A549 (cell line): ENCODE results near the gene CDH4. TPM values are rescaled to one million over a fixed set of nuclear protein-coding genes. Genes with fewer than 3 reads are reported as not detected.

Experiments
- ATAC-seq, 2 experiments: fragments of 200-7000 bp in 1 of 2; fragments of >200 bp in 1 of 2; cut with Nextera tagmentation in 1 of 2; cut with Tn5 transposase in 1 of 2; 3 replicates each; pipeline versions ENCODE4 v1.8.0 to v1.9.1; 2018 to 2020; ENCODE audit warnings: mild to moderate bottlenecking in 1 of 2, moderate library complexity in 1 of 2
- CTCF ChIA-PET: fragments of 300-600 bp; sonication (Branson Sonifier 250); formaldehyde crosslinking; extraction: SDS; loops from one replicate; lab custom pipeline; 2021; ENCODE audit warnings: antibody characterized with exemption, inconsistent platforms; lab: Yijun Ruan, JAX
- POLR2A ChIA-PET: fragments of 350-600 bp; formaldehyde crosslinking; extraction: SDS; loops from one replicate; lab custom pipeline; 2021; ENCODE audit warnings: antibody characterized with exemption, inconsistent platforms; lab: Yijun Ruan, JAX
- DNase-seq, 2 experiments: peaks; one replicate each; pipeline versions ENCODE4 v3.0.0 to v3.0.0-alpha.2; 2011 to 2016; ENCODE audit warnings: low read depth in 1 of 2, low spot score in 1 of 2
- FAIRE-seq: peaks from 2 replicates; lab custom pipeline; 2011; peaks lifted over from hg19 to GRCh38; lab: Jason Lieb, UNC
- H3K27ac ChIP-seq, 2 experiments: fragments of >200 bp; sonication (Bioruptor Twin); formaldehyde crosslinking; 3 replicates each; pipeline ENCODE4 v1.5.1; 2016 to 2017
- H3K4me1 ChIP-seq: fragments of >200 bp; sonication (Bioruptor Twin); formaldehyde crosslinking; 3 replicates; pipeline ENCODE4 v1.6.1; 2016
- H3K4me2 ChIP-seq: fragments of >200 bp; sonication (Bioruptor Twin); formaldehyde crosslinking; 3 replicates; pipeline ENCODE4 v1.6.1; 2016
- H3K4me3 ChIP-seq: fragments of >200 bp; sonication (Bioruptor Twin); formaldehyde crosslinking; 3 replicates; pipeline ENCODE4 v1.5.1; 2016
- H3K9me3 ChIP-seq: fragments of >200 bp; sonication (Bioruptor Twin); formaldehyde crosslinking; 3 replicates; pipeline ENCODE4 v1.6.1; 2016
- BCL3 ChIP-seq: fragments of >200 bp; sonication (Bioruptor Twin); formaldehyde crosslinking; IDR thresholded peaks from 3 replicates; pipeline ENCODE4 v1.6.1; 2016
- CBX2 ChIP-seq: fragments of 200-600 bp; sonication (generic); IDR thresholded peaks from 2 replicates; pipeline ENCODE4 v1.6.1; 2016; ENCODE audit warnings: low read depth, mild to moderate bottlenecking, borderline replicate concordance
- CBX8 ChIP-seq: fragments of 200-600 bp; sonication (generic); IDR thresholded peaks from 2 replicates; pipeline ENCODE4 v1.6.1; 2016
- EHF ChIP-seq: fragments of 250-450 bp; sonication (Bioruptor Pico); IDR thresholded peaks from 2 replicates; pipeline ENCODE4 v1.5.0; 2020; ENCODE audit warnings: mild to moderate bottlenecking
- EP300 ChIP-seq, 2 experiments: fragments of >200 bp; sonication (Bioruptor Twin); formaldehyde crosslinking; IDR thresholded peaks; 2 replicates in 1 of 2; 3 replicates in 1 of 2; pipeline ENCODE4 v1.6.1; 2016 to 2017
- FOSB ChIP-seq: fragments of 250-450 bp; sonication (Bioruptor Pico); IDR thresholded peaks from 2 replicates; pipeline ENCODE4 v1.5.0; 2020; ENCODE audit warnings: mild to moderate bottlenecking, moderate library complexity
- FOSL2 ChIP-seq, 2 experiments: fragments of 450-650 bp in 1 of 2; fragments of >200 bp in 1 of 2; sonication (Bioruptor Twin) in 1 of 2; formaldehyde crosslinking; IDR thresholded peaks; 2 replicates each; pipeline versions ENCODE4 v1.5.0 to v1.6.1; 2016 to 2020; ENCODE audit warnings: mild to moderate bottlenecking in 1 of 2, moderate library complexity in 1 of 2
- HDAC2 ChIP-seq: fragments of 200-600 bp; sonication (generic); IDR thresholded peaks from 2 replicates; pipeline ENCODE4 v1.6.1; 2016
- HEYL ChIP-seq: fragments of 250-450 bp; sonication (Bioruptor Pico); IDR thresholded peaks from 2 replicates; pipeline ENCODE4 v1.8.0; 2021; ENCODE audit warnings: mild to moderate bottlenecking, moderate library complexity
- MAFK ChIP-seq: fragments of 450-650 bp; IDR thresholded peaks from 2 replicates; pipeline ENCODE4 v1.6.1; 2014; ENCODE audit not compliant: partially characterized antibody
- RAD21 ChIP-seq, 2 experiments: fragments of >200 bp in 1 of 2; sonication (Bioruptor Twin) in 1 of 2; formaldehyde crosslinking in 1 of 2; IDR thresholded peaks in 1 of 2; conservative IDR thresholded peaks in 1 of 2; 2 replicates in 1 of 2; 3 replicates in 1 of 2; pipeline ENCODE4 v1.6.1; 2012 to 2018; ENCODE audit warnings: inconsistent platforms in 1 of 2
- RCOR1 ChIP-seq: fragments of 150-350 bp; IDR thresholded peaks from 2 replicates; pipeline ENCODE4 v1.6.1; 2014; ENCODE audit warnings: antibody characterized with exemption, low read length, low read depth
- REST ChIP-seq: fragments of 200-600 bp; sonication (generic); IDR thresholded peaks from 2 replicates; pipeline ENCODE4 v1.6.1; 2016; ENCODE audit warnings: antibody characterized with exemption, mild to moderate bottlenecking, moderate library complexity
- RFX5 ChIP-seq: fragments of 450-650 bp; IDR thresholded peaks from 2 replicates; pipeline ENCODE4 v1.7.1; 2014; ENCODE audit warnings: antibody characterized with exemption, mild to moderate bottlenecking, moderate library complexity
- SREBF2 ChIP-seq: fragments of 450-650 bp; IDR thresholded peaks from 2 replicates; pipeline ENCODE4 v1.6.1; 2014; ENCODE audit warnings: mild to moderate bottlenecking, moderate library complexity
- ZNF302 ChIP-seq: fragments of 250-450 bp; sonication (Bioruptor Pico); IDR thresholded peaks from 2 replicates; pipeline ENCODE4 v1.9.0; 2021; ENCODE audit warnings: inconsistent platforms, mild to moderate bottlenecking, moderate library complexity
- ZSCAN20 ChIP-seq: fragments of 250-450 bp; sonication (Bioruptor Pico); IDR thresholded peaks from 2 replicates; pipeline ENCODE4 v1.8.0; 2022; ENCODE audit warnings: mild to moderate bottlenecking, moderate library complexity
- WGBS: methylation state at CpG from one replicate; pipeline ENCODE4 v1.1.6; 2017; ENCODE audit errors: missing lambda C conversion rate; 5-methylcytosine and 5-hydroxymethylcytosine counted together
- polyA plus RNA-seq, 4 experiments: library from polyadenylated mRNA; depleted of rRNA in 3 of 4; stranded (reverse); fragments of >200 nt; fragmentation: RNase III in 1 of 4; extraction: RNeasy Plus Mini Kit Qiagen cat#74134 plus additional on column Dnase treatment in 1 of 4; gene quantifications; 2 replicates in 3 of 4; 3 replicates in 1 of 4; pipeline ENCODE4 v1.2.3, GENCODE V29; 2011 to 2017
- TF ChIP-seq, protein P1 (sequence below): fragments of >200 bp; sonication (Bioruptor Twin); formaldehyde crosslinking; IDR thresholded peaks from 2 replicates; pipeline ENCODE4 v1.6.1; 2016
- TF ChIP-seq, protein P2 (sequence below): fragments of 250-450 bp; sonication (Bioruptor Pico); IDR thresholded peaks from 2 replicates; pipeline ENCODE4 v1.5.0; 2020; ENCODE audit warnings: low read depth, mild to moderate bottlenecking, moderate library complexity
- TF ChIP-seq, protein P3 (sequence below): IDR thresholded peaks from 2 replicates; pipeline ENCODE4 v1.6.1; 2012; ENCODE audit warnings: low read depth, borderline replicate concordance

CDH4 gene
- polyA plus RNA-seq, 2 of the 4 experiments (the other 2 are of a cell fraction) = 3.4 to 10.3 TPM

DNA sequence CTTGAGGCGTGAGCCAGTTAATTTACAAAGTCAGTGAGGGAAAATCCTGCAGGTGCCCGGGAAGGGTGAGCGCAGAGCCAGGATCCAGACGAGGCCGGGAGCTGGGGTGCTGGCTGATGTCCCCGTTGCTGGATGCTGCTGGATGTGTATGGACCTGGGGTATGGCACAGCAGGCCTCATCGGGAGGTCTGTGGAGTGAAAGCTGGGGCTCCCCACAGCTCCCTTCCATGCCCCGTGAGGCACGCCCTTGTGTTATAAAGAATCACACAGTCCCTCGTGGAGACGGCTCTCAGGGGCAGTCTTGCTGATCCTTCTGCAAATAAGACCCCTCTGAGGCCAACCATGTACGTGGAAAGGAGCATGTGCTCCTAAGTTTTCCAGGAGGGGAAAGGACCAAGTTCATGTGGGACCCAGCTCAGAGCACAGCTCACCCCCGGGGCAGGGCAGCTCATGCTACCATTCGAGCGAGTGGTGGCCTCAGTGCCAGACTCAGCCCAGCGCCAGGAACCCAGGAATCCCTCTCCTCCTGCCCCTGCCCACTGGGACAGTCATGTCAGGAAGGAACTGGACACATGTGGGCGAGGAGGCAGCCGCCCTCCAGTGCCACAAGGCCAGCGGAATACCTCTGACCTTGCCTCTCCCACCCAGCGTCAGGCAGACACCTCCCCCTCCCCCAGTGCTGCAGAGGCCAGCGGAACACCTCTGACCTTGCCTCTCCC lies 97.5 kb downstream of the CDH4 start:
- ChIA-PET POLR2A (no interaction called here), CTCF (interaction anchor here (0.5 kb wide), 2 partner anchors 278 to 644 kb away, joined by 3 read pairs; no protein-coding TSS in a partner anchor)
- no peak overlapping the region for H3K4me3 ChIP-seq
- H3K9me3 ChIP-seq = no peaks in the 10 kb centered on the region
- H3K4me1 ChIP-seq = peaks cover 10% of the 10 kb centered on the region; the same call in 2 of the 3 replicates
- H3K4me2 ChIP-seq = no peak overlapping the region
- ATAC-seq (no peak; a peak in 1 of 6 replicates), FAIRE-seq (no peak), DNase-seq (no peak)
- no peak for TF ChIP-seq RAD21 (conservative IDR thresholded peaks at IDR 0.05 in 1 of 2, IDR thresholded peaks at IDR 0.05 in 1 of 2)
- no peak for TF ChIP-seq HEYL (CRISPR knock-in tag)
- no peak for TF ChIP-seq HDAC2
- TF ChIP-seq SREBF2 = no peak
- TF ChIP-seq, protein P1, sequence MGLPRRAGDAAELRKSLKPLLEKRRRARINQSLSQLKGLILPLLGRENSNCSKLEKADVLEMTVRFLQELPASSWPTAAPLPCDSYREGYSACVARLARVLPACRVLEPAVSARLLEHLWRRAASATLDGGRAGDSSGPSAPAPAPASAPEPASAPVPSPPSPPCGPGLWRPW = no peak
- no peak for TF ChIP-seq EHF (CRISPR knock-in tag)
- TF ChIP-seq CBX8 = no peak
- TF ChIP-seq ZNF302 (CRISPR knock-in tag) = no peak
- TF ChIP-seq, protein P2, sequence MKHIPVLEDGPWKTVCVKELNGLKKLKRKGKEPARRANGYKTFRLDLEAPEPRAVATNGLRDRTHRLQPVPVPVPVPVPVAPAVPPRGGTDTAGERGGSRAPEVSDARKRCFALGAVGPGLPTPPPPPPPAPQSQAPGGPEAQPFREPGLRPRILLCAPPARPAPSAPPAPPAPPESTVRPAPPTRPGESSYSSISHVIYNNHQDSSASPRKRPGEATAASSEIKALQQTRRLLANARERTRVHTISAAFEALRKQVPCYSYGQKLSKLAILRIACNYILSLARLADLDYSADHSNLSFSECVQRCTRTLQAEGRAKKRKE (CRISPR knock-in tag) = no peak
- no peak for TF ChIP-seq FOSB (CRISPR knock-in tag)
- no peak for TF ChIP-seq RCOR1
- no peak for TF ChIP-seq RFX5
- no peak for TF ChIP-seq CBX2
- TF ChIP-seq EP300 (IDR thresholded peaks at IDR 0.05) = no peak
- TF ChIP-seq ZSCAN20 (CRISPR knock-in tag) = no peak
- TF ChIP-seq FOSL2 (IDR thresholded peaks at IDR 0.05) = no peak
- TF ChIP-seq FOSL2 (CRISPR knock-in tag; IDR thresholded peaks at IDR 0.05) = no peak
- TF ChIP-seq MAFK = no peak
- no peak for TF ChIP-seq BCL3
- TF ChIP-seq, protein P3, sequence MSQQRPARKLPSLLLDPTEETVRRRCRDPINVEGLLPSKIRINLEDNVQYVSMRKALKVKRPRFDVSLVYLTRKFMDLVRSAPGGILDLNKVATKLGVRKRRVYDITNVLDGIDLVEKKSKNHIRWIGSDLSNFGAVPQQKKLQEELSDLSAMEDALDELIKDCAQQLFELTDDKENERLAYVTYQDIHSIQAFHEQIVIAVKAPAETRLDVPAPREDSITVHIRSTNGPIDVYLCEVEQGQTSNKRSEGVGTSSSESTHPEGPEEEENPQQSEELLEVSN = no peak
- TF ChIP-seq REST = no peak
- 74% methylated on average over 18 of the region's 21 CpGs for WGBS
- H3K27ac ChIP-seq = no peak overlapping the region
